Colonic mucosa (tissue), 4 donors: ENCODE results near the gene SLIT3. TPM values are rescaled to one million over a fixed set of nuclear protein-coding genes. Genes with fewer than 3 reads are reported as not detected.

Experiments
- DNase-seq: peaks from one replicate; pipeline ENCODE4 v3.0.0-alpha.2; 2020
- H3K27ac ChIP-seq: fragments of 200-600 bp; one replicate; pipeline ENCODE4 v1.8.0; 2021
- H3K27me3 ChIP-seq: fragments of 200-600 bp; one replicate; pipeline ENCODE4 v1.8.0; 2021
- H3K36me3 ChIP-seq: fragments of 200-600 bp; one replicate; pipeline ENCODE4 v1.8.0; 2021
- H3K4me1 ChIP-seq: fragments of 200-600 bp; one replicate; pipeline ENCODE4 v1.8.0; 2021; ENCODE audit warnings: mild to moderate bottlenecking
- H3K4me3 ChIP-seq: fragments of 200-600 bp; one replicate; pipeline ENCODE4 v1.8.0; 2021
- H3K9ac ChIP-seq, 2 donors: one replicate each; pipeline ENCODE4 v1.7.0; 2013; ENCODE audit warnings: control low read depth in 2 of 2, low read depth in 2 of 2, low read length in 2 of 2
- H3K9me3 ChIP-seq: fragments of 200-600 bp; one replicate; pipeline ENCODE4 v1.8.0; 2021
- intact Hi-C: fragments of 100-400 bp; cut with DNase I; formaldehyde crosslinking; loops from one replicate; pipeline ENCODE4 v1.14.1; 2022
- total RNA-seq, 2 donors: library from RNA; stranded (reverse); fragmentation: NEBNext Ultra II Directional in 1 of 2; extraction: Animal tissue kit (Norgen Biotek cat#: 25700) in 1 of 2; gene quantifications; one replicate each; pipeline ENCODE4 v1.2.1, GENCODE V29; 2021
- TF ChIP-seq, protein P1 (sequence below): fragments of 200-600 bp; IDR thresholded peaks from one replicate; pipeline ENCODE4 v1.8.0; 2022; ENCODE audit warnings: antibody characterized with exemption, mild to moderate bottlenecking
- donor health status: healthy.
- donor health status: DM: no; HTN: no; CAD: no.
- donor health status: DM: no; HTN: no; CAD: no.

Gene SLIT3
- total RNA-seq, 2 donors from 2014 or later: 3.4 to 7.6 TPM

DNA sequence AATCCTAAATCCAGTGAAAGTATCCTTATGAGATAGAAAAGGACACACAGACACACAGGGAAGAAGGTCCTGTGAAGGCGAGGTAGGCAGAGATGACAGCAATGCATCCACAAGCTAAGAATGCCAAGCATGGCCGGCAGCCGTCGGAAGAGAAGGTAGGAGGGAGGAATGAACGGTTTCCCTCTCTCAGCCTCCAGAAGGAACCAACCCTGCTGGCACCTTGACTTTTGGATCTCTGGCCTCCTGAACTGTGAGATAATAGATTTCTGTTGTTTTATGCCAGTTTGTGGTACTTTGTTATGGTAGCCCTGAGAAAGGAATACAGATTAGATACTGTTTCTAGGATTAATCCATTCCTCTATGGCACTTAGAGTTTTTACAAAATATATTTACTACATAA lies 645.6 kb downstream of the SLIT3 start:
- Histone ChIP-seq H3K9ac (no peak overlapping the region), H3K4me3 (no peak overlapping the region), H3K27ac (peak overlapping the region; percentile 88), H3K36me3 (no peaks in the 10 kb centered on the region), H3K27me3 (no peaks in the 10 kb centered on the region), H3K9me3 (no peaks in the 10 kb centered on the region), H3K4me1 (peaks cover 21% of the 10 kb centered on the region)
- intact Hi-C loops: no loop called here
- TF ChIP-seq, protein P1, sequence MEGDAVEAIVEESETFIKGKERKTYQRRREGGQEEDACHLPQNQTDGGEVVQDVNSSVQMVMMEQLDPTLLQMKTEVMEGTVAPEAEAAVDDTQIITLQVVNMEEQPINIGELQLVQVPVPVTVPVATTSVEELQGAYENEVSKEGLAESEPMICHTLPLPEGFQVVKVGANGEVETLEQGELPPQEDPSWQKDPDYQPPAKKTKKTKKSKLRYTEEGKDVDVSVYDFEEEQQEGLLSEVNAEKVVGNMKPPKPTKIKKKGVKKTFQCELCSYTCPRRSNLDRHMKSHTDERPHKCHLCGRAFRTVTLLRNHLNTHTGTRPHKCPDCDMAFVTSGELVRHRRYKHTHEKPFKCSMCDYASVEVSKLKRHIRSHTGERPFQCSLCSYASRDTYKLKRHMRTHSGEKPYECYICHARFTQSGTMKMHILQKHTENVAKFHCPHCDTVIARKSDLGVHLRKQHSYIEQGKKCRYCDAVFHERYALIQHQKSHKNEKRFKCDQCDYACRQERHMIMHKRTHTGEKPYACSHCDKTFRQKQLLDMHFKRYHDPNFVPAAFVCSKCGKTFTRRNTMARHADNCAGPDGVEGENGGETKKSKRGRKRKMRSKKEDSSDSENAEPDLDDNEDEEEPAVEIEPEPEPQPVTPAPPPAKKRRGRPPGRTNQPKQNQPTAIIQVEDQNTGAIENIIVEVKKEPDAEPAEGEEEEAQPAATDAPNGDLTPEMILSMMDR: no peak
- DNase-seq: no peak

DNA sequence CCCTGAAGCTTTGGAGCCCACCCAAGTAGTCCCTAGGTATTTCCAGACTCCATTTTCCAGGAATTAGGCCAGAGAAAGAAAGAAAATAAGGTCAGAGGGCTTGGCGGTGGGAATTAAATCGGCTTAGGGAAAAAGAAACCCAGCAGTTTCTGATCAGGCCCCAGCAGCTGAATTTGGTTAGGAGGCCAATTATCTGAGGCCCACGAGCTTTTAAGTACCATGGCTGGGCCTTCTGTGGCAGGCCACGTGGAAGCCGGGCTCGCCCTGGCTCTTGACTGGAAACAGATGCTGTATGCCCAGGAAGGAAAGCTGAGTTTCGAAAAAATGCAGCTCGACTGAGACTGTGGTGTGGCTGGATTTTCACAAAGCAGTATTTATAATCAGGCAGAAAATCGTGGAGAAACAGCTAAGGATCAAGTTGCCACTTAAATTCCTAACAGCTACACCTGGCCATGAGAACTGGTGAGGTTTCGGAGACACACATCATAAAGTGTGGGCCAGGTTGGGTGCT lies 646.7 kb downstream of the SLIT3 start:
- TF ChIP-seq, protein P1: no peak
- intact Hi-C loops: no loop called here
- no peaks in the 10 kb centered on the region for H3K36me3 ChIP-seq
- H3K4me3 ChIP-seq: no peak overlapping the region
- no peak for DNase-seq
- H3K9me3 ChIP-seq: no peaks in the 10 kb centered on the region
- H3K4me1 ChIP-seq: peaks cover 15% of the 10 kb centered on the region
- H3K27ac ChIP-seq: no peak overlapping the region
- H3K27me3 ChIP-seq: no peaks in the 10 kb centered on the region
- H3K9ac ChIP-seq: peak overlapping the region in 1 of 2 donors; percentile 35

DNA sequence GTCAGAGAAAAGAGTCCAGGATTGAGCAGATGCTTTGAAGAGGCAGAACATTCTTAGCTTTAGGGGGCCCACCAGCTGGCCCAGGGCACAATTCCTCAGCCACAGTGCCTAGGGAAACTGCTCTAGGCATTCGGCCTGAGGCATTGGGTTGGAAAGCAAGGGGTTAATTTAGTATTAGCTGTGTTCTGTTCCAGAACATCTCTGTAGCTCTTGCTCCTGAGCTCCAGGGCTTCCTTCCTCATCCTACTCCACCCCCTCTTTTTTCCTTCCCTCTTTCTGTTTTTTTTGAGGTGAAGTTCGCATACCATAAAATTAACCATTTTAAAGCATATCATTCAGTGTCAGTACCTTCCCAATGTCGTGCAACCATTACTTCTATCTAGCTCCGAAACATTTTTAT lies 647.3 kb downstream of the SLIT3 start:
- H3K27ac ChIP-seq: no peak overlapping the region
- peaks cover 11% of the 10 kb centered on the region for H3K4me1 ChIP-seq
- DNase-seq: no peak
- H3K9ac ChIP-seq: no peak overlapping the region
- TF ChIP-seq, protein P1: no peak
- H3K4me3 ChIP-seq: no peak overlapping the region
- no peaks in the 10 kb centered on the region for H3K27me3 ChIP-seq
- H3K9me3 ChIP-seq: no peaks in the 10 kb centered on the region
- no peaks in the 10 kb centered on the region for H3K36me3 ChIP-seq
- intact Hi-C loops: no loop called here

DNA sequence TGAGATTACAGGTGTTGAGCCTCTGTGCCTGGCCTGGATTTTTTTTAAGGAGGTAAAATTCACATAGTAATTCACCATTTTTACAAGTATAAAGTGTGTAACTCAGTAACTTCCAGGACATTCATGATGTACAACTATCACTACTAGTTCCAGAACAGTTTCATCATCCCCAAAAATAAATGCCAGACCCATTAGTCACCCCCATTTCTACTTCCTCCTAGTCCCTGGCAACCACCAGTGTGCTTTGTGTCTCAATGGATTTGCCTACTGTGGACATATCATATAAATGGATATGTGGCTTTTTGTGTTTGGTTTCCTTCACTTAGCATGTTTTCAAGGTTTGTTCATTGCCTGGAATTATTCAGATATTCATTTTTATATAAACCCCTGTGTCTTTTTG lies 649.3 kb downstream of the SLIT3 start:
- no peak for DNase-seq
- no peak overlapping the region for H3K4me3 ChIP-seq
- TF ChIP-seq, protein P1: no peak
- H3K27me3 ChIP-seq: no peaks in the 10 kb centered on the region
- H3K9me3 ChIP-seq: no peaks in the 10 kb centered on the region
- H3K36me3 ChIP-seq: no peaks in the 10 kb centered on the region
- intact Hi-C loops: no loop called here
- no peak overlapping the region for H3K9ac ChIP-seq
- H3K27ac ChIP-seq: no peak overlapping the region
- H3K4me1 ChIP-seq: peaks cover 2% of the 10 kb centered on the region

DNA sequence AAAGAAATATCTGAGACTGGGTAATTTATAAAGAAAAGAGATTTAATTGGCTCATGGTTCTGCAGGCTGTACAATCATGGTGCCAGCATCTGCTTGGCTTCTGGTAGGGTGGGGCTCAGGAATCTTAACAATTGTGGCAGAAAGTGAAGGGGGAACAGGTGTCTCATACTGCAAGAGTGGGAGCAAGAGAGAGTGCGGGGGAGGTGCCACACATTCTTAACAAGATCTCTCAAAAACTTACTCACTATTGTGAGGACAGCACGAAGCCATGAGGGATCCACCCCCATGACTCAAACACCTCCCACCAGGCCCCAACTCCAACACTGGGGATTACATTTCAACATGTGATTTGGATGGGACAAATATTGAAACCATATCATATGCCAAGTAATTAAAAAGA lies 651.6 kb downstream of the SLIT3 start:
- H3K9me3 ChIP-seq: no peaks in the 10 kb centered on the region
- no peak overlapping the region for H3K9ac ChIP-seq
- no peaks in the 10 kb centered on the region for H3K27me3 ChIP-seq
- H3K4me1 ChIP-seq: no peaks in the 10 kb centered on the region
- no peak overlapping the region for H3K4me3 ChIP-seq
- intact Hi-C loops: no loop called here
- no peak overlapping the region for H3K27ac ChIP-seq
- no peaks in the 10 kb centered on the region for H3K36me3 ChIP-seq
- TF ChIP-seq, protein P1: no peak
- DNase-seq: no peak

DNA sequence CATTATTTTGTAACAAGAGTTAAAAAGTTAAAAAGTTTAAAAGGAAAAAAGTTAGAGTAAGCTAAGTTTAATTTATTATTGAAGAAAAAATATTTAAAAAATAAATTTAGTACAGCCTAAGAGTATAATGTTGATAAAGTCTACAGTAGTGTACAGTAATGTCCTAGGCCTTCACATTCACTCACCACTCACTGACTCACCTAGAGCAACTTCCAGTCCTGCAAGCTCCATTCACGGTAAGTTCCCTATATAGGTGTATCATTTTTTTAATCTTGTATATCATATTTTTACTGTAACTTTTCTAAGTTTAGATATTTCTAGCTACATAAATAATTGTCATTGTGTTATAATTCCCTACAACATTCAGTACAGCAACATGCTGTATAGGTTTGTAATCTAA lies 652.4 kb downstream of the SLIT3 start:
- no peak overlapping the region for H3K9ac ChIP-seq
- no peaks in the 10 kb centered on the region for H3K4me1 ChIP-seq
- H3K9me3 ChIP-seq: no peaks in the 10 kb centered on the region
- no peak overlapping the region for H3K27ac ChIP-seq
- TF ChIP-seq, protein P1: no peak
- H3K27me3 ChIP-seq: no peaks in the 10 kb centered on the region
- intact Hi-C loops: no loop called here
- no peak overlapping the region for H3K4me3 ChIP-seq
- no peak for DNase-seq
- no peaks in the 10 kb centered on the region for H3K36me3 ChIP-seq
